GM19467 (cell line): ENCODE data around the gene PCSK5.

ENCODE experiments used
- ATAC-seq: cut with Tn5 transposase; IDR thresholded peaks from one replicate; pipeline ENCODE4 v1.9.1; 2021; ENCODE audit warnings: mild to moderate bottlenecking, moderate library complexity; ENCODE audit not compliant: unreplicated experiment

Gene PCSK5

DNA sequence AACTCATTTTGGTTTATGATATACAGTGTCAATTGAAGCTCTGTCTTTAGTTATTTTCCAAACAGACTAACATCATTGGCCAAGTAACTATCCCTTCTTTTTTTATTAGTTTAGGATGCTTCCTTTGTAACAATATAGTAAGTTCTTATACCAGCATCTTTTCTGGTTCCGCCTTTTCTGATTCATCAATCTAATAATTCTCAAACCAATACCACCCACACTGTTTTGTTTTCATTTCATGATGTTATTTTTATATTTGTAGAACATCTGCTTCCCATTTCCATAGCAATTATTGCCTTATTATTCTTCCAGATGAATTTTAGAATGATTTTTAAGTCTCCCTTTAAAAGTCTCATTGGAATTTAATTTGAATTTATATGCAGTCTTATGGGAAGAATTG is 285.7 kb downstream of the PCSK5 start:
- no peak for ATAC-seq

DNA sequence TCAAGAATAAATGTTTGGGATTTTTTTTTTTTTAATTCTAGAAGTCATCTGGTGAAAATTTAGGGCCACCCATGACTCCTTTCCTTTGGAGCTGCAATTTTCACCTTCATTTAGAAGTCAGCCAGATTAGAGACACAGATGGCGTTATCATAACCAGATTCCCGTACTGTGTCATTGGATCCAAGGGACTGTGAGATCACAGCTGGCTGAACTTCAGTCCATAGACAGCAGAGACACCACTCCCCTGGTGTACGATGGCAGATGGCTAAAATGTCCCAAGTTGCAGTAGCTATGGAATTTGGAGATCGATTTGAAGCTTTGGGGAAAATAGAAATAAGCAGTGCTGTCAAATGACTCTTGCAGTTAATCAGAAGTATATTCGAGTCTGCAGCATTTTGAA is 287.5 kb downstream of the PCSK5 start:
- ATAC-seq = no peak

DNA sequence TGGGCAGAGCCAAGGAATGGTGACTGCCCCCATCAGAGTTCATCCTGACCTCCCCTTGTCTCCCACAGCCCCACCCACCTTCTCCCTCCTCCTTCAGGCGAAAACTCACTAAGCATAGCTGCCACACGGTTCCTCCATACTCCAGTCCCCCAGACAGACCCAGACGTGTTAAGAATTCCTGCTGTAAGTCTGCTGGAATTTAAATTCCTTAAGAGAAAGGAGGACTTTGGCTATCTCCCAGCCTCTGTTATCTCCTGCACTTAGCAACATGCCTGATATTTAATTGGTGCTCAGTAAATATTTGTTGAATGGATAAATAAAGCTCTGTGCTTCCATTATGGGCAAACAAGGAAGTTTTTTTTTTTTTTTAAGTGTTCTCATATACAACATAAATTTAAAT is 290.1 kb downstream of the PCSK5 start:
- ATAC-seq = no peak

DNA sequence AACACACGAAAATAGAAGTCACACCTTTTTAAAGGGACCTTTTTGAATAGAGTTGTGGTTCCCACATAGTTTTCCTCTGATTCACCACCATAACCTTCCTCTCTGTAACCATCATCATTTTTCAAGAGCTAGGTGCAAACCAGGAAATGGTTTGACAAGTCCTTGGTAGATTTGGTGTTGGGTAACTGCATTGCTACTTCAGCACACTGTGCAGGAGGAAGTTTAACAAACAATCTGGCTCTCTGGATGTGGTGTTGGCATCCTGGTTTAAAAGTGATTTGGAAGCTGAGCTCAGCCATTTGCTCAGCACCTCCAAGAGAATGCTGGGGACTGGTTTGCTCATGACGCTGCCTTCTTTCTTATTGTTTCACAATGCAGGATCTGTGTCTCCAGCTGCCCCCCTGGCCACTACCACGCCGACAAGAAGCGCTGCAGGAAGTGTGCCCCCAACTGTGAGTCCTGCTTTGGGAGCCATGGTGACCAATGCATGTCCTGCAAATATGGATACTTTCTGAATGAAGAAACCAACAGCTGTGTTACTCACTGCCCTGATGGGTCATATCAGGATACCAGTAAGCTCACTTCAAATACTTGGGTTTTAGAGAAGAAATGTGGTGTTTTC is 290.7 kb downstream of the PCSK5 start:
- no peak for ATAC-seq

DNA sequence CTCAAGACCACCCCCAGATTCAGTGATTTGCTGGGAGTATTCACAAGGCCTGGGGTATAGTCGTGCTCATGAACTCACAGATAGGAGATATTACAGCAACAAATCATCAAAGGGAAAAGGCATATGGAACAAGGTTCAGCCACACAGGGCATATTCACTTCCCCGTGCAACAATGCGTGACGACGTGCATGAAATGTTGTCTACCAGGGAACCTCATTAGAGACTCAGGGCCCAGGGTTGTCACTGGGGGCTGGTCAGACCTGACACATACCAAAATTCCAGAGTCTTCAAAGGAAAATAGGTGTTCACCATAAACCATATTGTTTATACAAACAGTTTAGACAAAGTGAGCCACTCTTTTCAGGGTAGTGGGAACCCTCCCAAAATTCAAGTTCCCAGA is 291.3 kb downstream of the PCSK5 start:
- ATAC-seq = no peak

DNA sequence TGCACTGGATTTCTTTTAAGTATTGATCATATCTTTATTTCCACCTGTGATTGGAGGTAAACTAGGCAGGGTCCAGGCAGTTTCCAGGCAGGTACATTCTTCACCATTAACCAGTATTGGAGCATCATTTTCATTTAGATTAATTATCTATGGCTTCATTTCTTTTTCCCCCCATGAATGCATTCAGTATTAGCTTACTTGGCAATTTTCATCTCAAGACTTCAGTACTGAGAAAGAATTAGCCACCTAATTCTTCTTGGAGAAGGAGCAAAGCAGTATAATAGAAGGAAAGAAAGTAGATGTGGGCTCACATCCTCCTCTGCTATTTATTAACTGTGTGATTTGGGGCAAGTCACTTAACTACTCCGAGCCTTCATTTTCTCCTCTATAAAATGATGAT is 295.0 kb downstream of the PCSK5 start:
- no peak for ATAC-seq

DNA sequence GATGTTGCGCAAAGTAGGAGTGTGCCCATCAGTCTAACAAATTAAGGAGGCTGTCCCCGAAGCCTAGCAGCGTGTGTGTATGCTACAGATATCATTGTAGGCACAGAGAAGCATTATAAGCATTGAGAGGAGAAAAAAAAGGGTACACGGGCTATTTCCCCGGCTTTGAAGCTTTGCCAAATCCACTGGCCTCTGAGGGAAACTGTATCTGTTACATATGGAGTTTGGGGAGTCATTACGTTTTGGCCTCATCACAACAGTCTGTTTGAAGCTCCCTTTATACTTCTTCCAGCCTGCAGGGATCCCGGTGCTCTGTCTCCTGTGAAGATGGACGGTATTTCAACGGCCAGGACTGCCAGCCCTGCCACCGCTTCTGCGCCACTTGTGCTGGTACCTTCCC is 297.8 kb downstream of the PCSK5 start:
- no peak for ATAC-seq

DNA sequence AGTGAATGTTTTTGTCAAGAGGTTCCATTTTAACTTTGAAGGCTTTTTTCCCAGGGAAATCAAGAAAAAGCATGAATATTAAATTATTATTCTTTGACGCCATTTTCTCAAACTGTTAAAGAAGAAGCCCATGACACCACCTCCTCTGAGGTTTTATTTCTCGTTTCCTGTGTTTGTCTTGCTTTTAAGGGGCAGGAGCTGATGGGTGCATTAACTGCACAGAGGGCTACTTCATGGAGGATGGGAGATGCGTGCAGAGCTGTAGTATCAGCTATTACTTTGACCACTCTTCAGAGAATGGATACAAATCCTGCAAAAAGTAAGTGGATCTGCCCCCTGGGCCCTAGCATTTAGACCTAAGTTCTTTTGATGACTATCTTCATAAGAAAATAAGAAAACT is 298.4 kb downstream of the PCSK5 start:
- no peak for ATAC-seq

DNA sequence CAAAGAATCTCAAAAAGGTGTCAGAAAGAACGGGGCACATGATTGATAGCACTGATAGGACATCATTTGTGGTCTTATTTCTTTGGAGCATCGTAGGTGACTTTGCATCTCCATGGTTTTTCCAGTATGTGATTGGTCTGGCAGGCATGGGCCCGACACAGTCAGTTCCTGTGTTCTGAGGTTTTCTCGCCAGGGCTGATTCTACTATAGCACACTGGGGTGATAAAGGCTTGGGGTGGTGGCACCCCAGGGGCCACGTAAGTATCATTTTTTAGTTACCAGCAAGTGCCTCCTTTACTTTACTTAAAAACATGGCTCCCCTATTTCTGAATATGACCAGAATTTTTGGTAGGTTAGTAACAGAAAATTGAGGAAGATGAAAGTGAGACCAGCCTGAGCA is 301.0 kb downstream of the PCSK5 start:
- ATAC-seq = no peak

DNA sequence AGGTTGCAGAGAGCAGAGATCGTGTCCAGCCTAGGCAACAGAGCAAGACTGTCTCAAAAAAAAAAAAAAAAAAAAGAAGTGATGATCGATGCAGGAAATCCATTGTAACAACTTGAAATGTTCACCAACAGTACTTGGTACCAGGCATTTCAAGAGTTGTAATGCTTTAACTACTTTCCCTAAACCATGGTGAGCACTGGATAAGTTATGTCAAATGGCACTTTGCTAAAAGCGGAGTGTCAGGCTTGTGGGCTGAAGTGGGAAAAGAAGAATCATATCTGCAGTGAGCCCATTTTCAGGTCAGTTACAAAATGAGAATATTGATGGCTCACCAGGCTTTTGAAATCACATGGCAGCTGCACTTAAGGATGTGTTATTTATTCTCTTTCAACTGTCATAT is 301.5 kb downstream of the PCSK5 start:
- ATAC-seq = no peak

DNA sequence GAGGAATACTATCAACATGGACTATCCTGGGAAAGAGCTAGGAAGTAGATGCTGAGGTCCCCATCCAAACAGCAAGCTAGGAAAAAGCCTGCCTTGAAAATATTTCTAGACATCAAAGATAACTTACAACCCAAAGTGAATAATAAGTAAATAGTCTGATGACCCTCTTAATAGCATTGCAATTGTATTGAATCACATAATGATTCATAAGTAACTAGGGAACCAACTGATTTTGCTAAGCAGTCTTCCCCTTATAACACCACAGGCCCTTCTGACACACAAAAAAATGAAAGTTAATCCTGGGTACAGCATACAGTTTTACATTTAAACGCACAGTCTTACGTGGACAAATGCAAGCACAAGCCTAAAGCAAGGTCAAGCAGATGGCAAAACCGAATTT is 304.4 kb downstream of the PCSK5 start:
- ATAC-seq = no peak

DNA sequence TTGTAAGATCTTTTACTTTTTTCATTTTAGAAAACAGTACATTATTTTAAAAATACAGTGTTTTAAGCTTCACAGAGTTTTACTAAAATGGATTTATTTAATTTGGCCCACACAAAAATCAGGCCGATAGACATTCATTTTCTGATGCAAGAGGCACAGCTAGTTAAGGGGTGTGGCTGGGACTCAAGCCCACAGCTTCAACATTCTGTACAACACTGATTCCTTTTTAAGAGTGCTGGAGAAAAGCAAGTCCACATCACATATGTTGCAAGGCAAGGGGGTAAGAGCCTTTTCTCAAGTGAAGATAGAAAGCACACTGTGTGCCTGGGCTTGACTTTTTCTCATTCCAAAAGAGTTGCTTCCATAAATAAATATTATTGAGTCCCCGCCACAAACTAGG is 307.9 kb downstream of the PCSK5 start:
- ATAC-seq = no peak

DNA sequence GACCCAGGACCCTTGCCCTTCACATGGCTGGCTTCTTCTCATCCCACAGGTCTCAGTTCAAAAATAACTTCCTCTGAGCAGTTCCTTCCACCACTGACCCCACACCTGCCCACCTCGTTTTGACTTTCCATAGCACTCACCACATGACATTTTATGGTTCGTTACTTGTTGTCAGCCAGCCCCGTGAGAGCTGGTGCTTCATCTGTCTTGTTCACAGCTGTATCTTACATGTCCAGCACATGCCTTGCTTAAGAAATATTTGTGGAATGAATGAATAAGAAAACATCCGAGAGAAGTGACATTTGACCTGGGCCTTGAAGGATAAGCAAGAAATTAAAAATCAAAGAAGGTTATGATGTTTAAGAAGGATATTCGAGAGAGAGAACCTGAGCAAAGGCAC is 309.8 kb downstream of the PCSK5 start:
- ATAC-seq = no peak

DNA sequence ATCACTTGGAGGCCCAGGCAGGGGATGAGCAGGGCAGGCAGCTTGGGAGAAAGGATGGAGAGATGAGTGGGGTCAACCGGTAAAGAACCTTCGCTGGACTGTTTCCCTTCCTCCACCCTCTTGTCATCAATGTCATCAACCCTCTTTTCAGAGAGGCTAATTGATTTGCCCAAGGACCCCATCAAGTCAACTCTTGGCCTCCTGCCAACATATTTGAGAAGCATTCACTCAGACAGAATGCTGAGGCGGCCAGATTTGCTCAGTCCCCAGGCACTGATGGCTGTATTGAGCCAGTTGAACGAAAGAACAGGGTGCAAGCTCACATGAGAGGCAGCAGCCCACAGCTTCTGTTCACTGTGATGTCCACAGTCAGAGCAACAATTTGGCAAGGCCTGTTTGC is 310.3 kb downstream of the PCSK5 start:
- no peak for ATAC-seq

DNA sequence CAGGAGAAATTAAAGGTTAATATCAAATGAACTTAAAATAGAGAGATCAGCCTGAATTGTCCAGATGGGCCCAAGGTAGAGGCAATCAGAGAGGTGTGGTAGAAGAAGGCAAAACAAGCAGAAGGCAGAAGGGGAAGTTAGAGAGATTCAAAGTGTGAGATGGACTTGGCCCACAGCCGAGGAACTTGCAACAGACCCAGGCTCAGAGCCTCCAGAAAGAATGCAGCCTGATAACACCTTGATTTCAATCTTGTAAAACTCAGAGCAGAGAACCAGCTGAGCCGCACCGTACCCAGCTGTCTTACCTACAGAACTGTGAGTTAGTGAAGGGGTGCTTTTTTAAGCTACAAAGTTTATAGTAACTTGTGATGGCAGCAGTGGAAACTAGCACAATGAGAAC is 312.9 kb downstream of the PCSK5 start:
- no peak for ATAC-seq

DNA sequence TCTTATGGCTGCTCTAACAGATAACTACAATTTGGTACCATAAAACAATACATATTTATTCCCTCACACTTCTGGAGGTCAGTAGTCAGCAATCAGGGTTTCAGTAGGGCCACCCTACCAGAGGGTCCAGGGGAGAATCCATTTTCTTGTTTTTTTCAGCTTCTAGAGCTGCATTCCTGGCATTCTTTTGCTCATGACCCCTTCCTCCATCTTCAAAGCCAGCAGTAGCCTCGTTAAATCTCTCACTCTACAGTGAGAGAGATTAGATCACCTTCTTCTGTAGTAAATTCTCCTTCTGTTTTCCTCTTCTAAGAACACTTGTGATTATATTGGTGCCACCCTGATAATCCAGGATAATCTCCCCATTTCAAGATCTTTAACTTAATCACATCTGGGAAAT is 316.3 kb downstream of the PCSK5 start:
- no peak for ATAC-seq

DNA sequence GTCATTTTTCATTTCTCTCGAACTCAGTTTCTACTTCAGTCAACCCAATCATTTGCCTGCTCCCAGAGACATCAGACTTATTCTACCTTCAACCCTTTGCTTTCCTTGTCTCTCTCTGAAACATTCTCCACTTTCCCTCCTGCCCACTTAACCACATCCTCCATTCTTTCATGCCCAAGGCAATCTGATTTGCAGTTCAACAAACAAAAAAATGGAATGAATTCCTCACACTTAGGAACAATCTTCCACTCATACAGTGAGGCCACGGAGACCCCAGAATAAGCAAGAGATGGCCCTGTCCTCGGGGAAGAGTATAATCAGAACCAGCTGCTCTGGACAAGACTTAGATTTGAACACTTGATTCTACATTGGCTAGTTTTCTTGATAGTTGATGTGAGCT is 323.3 kb downstream of the PCSK5 start:
- no peak for ATAC-seq

DNA sequence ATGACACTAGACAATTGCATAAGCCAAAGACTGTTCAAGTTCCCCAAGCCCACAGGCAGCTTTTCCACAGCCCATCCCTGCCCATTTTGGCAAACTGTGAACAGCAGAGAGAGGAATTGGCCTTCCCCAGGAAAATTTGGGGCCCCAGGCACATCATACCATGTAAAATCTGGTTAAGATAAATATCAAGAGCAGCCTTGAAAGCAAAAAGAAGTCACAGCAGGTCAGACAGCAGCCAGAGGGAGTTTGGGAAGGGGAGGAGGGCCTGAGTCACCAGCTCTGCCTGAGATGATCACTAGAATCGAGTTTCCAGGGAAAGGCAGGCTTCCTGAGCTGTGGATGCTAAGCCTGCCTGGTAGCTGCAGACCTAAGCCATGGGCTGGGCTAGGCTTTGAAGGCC is 324.6 kb downstream of the PCSK5 start:
- ATAC-seq = no peak

DNA sequence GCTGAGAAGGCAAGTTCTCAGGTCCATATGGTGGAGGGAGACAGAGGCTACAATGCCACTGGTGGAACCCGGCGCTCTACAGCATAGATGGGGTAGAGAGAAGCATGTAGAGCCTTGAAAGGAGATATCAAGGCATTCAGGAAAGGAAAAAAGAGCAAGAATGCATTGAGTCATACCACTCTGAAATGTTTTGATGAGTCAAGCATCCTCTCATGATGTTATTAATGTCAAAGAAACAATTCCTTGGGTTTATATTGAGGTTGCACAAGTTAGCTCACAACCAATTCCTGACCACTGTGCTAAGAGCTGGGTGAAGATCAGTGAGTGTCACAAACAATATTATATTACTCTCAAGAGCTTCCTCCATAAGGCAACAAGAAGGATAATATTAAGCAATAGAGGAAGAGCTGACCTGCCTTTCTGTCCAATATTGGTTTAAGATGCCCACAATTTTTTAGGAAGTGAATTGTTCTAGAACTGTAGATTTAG is 325.7 kb downstream of the PCSK5 start:
- ATAC-seq = no peak

DNA sequence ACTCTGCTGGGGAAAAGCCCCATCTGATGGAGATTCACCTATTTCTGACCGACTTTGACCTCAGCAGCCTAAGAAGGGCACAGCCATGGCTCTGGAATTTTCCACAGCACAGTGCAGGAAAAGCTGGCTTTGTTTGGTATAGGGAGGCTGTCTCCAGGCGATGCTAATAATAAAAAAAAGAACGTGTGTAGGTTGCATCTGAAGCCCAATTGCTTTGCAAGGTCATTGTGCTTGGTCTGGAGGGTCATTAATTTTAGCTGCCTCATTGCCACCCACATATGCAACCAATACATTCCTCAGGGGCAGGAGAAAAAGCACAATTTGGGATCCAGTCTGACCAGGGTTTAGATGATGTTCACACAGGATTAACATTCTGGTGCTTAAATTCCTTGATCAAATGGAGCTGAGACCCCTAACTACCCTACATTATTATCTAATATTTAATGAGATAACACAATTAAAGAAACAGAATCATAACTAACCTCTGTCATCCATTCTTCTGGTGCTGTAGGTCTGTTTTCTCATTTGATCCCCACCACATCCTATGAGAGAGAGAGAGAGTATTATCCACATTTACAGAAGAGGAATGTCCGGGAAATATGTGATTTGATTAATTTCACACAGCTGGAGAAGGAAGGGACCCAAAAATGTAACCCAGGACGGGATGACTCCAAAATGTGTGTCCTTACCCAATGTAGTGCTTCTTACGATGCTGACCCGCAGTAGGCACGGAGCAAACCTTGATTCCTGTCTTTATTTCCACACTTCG is 327.8 kb downstream of the PCSK5 start:
- no peak for ATAC-seq

DNA sequence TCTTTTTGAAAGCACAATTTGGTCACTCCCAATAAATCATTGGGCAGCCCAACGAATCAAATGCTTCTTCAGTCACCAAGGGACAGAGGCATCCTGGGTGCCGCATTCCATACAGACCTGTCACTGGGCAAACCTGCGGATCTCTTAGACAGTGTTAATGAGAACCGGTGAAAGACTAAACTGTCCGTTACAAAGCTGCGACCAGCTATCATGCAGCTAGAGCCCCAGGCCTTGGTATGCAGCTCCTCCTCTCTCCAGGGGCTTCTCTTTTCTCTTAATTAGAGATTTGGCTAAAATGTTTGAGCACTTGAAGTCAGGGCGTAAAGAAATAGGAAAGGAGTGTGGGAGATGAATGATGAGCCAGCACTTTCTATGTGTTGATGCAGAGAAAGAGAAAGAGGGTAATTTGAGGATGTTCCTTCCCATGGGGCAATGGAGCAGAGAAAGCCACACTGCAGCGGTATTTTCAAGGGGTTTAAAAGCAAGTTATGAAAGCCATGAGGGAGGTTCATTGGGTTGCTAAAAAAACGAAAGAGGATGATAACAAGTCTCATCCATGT is 328.5 kb downstream of the PCSK5 start:
- no peak for ATAC-seq

DNA sequence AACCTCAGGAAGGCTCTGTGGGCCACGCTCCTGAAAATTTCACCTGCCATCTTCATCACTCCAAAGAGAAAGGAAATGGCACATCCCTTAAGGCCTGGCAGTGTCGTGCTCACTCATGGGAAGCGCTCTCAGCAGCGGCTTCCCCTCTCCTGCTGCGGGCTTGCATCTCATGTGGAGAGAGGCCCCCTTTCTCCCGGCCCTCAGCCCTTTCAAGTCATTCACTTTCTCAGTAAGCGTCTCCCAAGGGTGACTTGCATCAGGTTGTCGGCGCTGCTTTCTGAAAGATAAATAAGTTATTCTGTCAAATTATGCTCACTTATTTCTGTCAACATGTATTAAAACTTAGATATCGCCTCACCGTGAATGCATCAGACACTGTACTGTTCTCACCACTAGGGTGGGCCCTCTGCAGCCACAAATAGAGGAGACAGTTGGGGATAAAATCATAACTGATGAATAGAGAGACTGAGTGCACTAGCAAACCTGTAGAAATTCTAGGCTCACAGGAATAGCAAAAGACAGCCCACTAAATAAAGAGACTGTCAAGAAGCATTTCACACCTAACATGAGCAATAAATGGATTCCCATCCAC is 329.2 kb downstream of the PCSK5 start:
- no peak for ATAC-seq
